Measurements from ENCODE around the gene AXDND1.

The AXDND1 gene

GRCh38 chr1:179327196-179327595 is 38.6 kb upstream of the AXDND1 start:
- Histone ChIP-seq H4K20me1 (ENCODE audit: insufficient read depth, low read length) (no peaks in the 10 kb centered on the region), H2AFZ (ENCODE audit: low read depth, low read length) (no peak overlapping the region), H3K9ac (ENCODE audit: low read depth, low read length) (no peak overlapping the region), H3K4me1 (ENCODE audit: insufficient read depth, low read length) (no peaks in the 10 kb centered on the region), H3K4me3 (ENCODE audit: low read depth in 1 of 2, low read length in 2 of 2) (no peak overlapping the region), H3K9me3 (ENCODE audit: insufficient read depth, low read length, severe bottlenecking) (peaks cover 2% of the 10 kb centered on the region), H3K27me3 (ENCODE audit: insufficient read depth, low read length, poor library complexity) (no peaks in the 10 kb centered on the region), H3K4me2 (ENCODE audit: insufficient read depth, low read length) (no peak overlapping the region), H3K36me3 (ENCODE audit: insufficient read depth, low read length) (peaks cover 44% of the 10 kb centered on the region; the same call in 1 of the 2 replicates), H3K27ac (ENCODE audit: low read length) (no peak overlapping the region), H3K79me2 (ENCODE audit: insufficient read depth, low read length) (0 out of 2 replicates have a peak, but pooled peaks cover 3% of the 10 kb centered on the region)
- ATAC-seq (ENCODE audit: insufficient read depth, low read depth), result no peak
- no peak for DNase-seq
- TF ChIP-seq CTCF (IDR thresholded peaks at IDR 0.05; ENCODE audit: borderline replicate concordance, extremely low read depth, low read length, poor library complexity, severe bottlenecking), result no peak
- no peak for TF ChIP-seq EZH2 (IDR thresholded peaks at IDR 0.05; ENCODE audit: borderline replicate concordance, low read depth, low read length, severe bottlenecking)

GRCh38 chr1:179327679-179328078 is 38.1 kb upstream of the AXDND1 start:
- TF ChIP-seq EZH2 (IDR thresholded peaks at IDR 0.05; ENCODE audit: borderline replicate concordance, low read depth, low read length, severe bottlenecking) (no peak), CTCF (IDR thresholded peaks at IDR 0.05; ENCODE audit: borderline replicate concordance, extremely low read depth, low read length, poor library complexity, severe bottlenecking) (no peak)
- H3K79me2 ChIP-seq (ENCODE audit: insufficient read depth, low read length), result 0 out of 2 replicates have a peak, but pooled peaks cover 3% of the 10 kb centered on the region
- no peak overlapping the region for H3K27ac ChIP-seq (ENCODE audit: low read length)
- H3K4me1 ChIP-seq (ENCODE audit: insufficient read depth, low read length), result no peaks in the 10 kb centered on the region
- H3K4me2 ChIP-seq (ENCODE audit: insufficient read depth, low read length), result no peak overlapping the region
- no peaks in the 10 kb centered on the region for H3K27me3 ChIP-seq (ENCODE audit: insufficient read depth, low read length, poor library complexity)
- no peak overlapping the region for H3K9ac ChIP-seq (ENCODE audit: low read depth, low read length)
- H4K20me1 ChIP-seq (ENCODE audit: insufficient read depth, low read length), result no peaks in the 10 kb centered on the region
- H3K36me3 ChIP-seq (ENCODE audit: insufficient read depth, low read length), result peaks cover 40% of the 10 kb centered on the region; the same call in 1 of the 2 replicates
- no peak for ATAC-seq (ENCODE audit: insufficient read depth, low read depth)
- H3K9me3 ChIP-seq (ENCODE audit: insufficient read depth, low read length, severe bottlenecking), result peaks cover 2% of the 10 kb centered on the region
- H2AFZ ChIP-seq (ENCODE audit: low read depth, low read length), result no peak overlapping the region
- H3K4me3 ChIP-seq (ENCODE audit: low read depth in 1 of 2, low read length in 2 of 2), result no peak overlapping the region
- DNase-seq, result no peak

GRCh38 chr1:179329862-179330261 is 35.9 kb upstream of the AXDND1 start:
- H3K36me3 ChIP-seq (ENCODE audit: insufficient read depth, low read length), result peaks cover 28% of the 10 kb centered on the region; the same call in 1 of the 2 replicates
- H3K27ac ChIP-seq (ENCODE audit: low read length), result no peak overlapping the region
- TF ChIP-seq CTCF (IDR thresholded peaks at IDR 0.05; ENCODE audit: borderline replicate concordance, extremely low read depth, low read length, poor library complexity, severe bottlenecking) (no peak), EZH2 (IDR thresholded peaks at IDR 0.05; ENCODE audit: borderline replicate concordance, low read depth, low read length, severe bottlenecking) (no peak)
- no peaks in the 10 kb centered on the region for H4K20me1 ChIP-seq (ENCODE audit: insufficient read depth, low read length)
- no peak for ATAC-seq (ENCODE audit: insufficient read depth, low read depth)
- no peaks in the 10 kb centered on the region for H3K27me3 ChIP-seq (ENCODE audit: insufficient read depth, low read length, poor library complexity)
- H3K4me2 ChIP-seq (ENCODE audit: insufficient read depth, low read length), result no peak overlapping the region
- no peak for DNase-seq
- H3K4me3 ChIP-seq (ENCODE audit: low read depth in 1 of 2, low read length in 2 of 2), result no peak overlapping the region
- no peak overlapping the region for H2AFZ ChIP-seq (ENCODE audit: low read depth, low read length)
- H3K9ac ChIP-seq (ENCODE audit: low read depth, low read length), result no peak overlapping the region
- H3K79me2 ChIP-seq (ENCODE audit: insufficient read depth, low read length), result 0 out of 2 replicates have a peak, but pooled peaks cover 3% of the 10 kb centered on the region
- peaks cover 2% of the 10 kb centered on the region for H3K9me3 ChIP-seq (ENCODE audit: insufficient read depth, low read length, severe bottlenecking)
- no peaks in the 10 kb centered on the region for H3K4me1 ChIP-seq (ENCODE audit: insufficient read depth, low read length)

Data from DND-41 (cell line).